GM21390 (cell line): ENCODE results near the gene ARHGEF5.

Experiments
- ATAC-seq: cut with Tn5 transposase; IDR thresholded peaks from one replicate; pipeline ENCODE4 v1.9.1; 2021; ENCODE audit not compliant: unreplicated experiment

The ARHGEF5 gene

GRCh38 chr7:144379776-144380384 is 24.7 kb downstream of the ARHGEF5 start:
- ATAC-seq: no peak

GRCh38 chr7:144384071-144384470 is 28.9 kb downstream of the ARHGEF5 start:
- no peak for ATAC-seq

GRCh38 chr7:144384555-144385245 is 29.5 kb downstream of the ARHGEF5 start:
- no peak for ATAC-seq

- no peak for ATAC-seq
Observed at GRCh38 chr7:144386741-144387140, 31.5 kb downstream of the ARHGEF5 start.

GRCh38 chr7:144388950-144389349 is 33.7 kb downstream of the ARHGEF5 start:
- ATAC-seq: no peak

GRCh38 chr7:144390481-144390880 is 35.3 kb downstream of the ARHGEF5 start:
- ATAC-seq: no peak

- no peak for ATAC-seq
Observed at GRCh38 chr7:144391014-144391413, 35.8 kb downstream of the ARHGEF5 start.

- peak; percentile 77 for ATAC-seq
Observed at GRCh38 chr7:144391823-144392255, 36.6 kb downstream of the ARHGEF5 start.

GRCh38 chr7:144397086-144397485 is 41.9 kb downstream of the ARHGEF5 start:
- ATAC-seq: no peak

- ATAC-seq: no peak
Observed at GRCh38 chr7:144398291-144398690, 43.1 kb downstream of the ARHGEF5 start.

- no peak for ATAC-seq
Observed at GRCh38 chr7:144398911-144399310, 43.7 kb downstream of the ARHGEF5 start.

GRCh38 chr7:144399946-144400345 is 44.7 kb downstream of the ARHGEF5 start:
- ATAC-seq: no peak

GRCh38 chr7:144401490-144401889 is 46.3 kb downstream of the ARHGEF5 start:
- no peak for ATAC-seq

- no peak for ATAC-seq
Observed at GRCh38 chr7:144403102-144403501, 47.9 kb downstream of the ARHGEF5 start.

- ATAC-seq: no peak
Observed at GRCh38 chr7:144403649-144404061, 48.5 kb downstream of the ARHGEF5 start, which contains the start of gene NOBOX. Gene NOBOX (minus strand): TSS chr7:144403693.

GRCh38 chr7:144404946-144405345 is 49.7 kb downstream of the ARHGEF5 start:
- no peak for ATAC-seq

- ATAC-seq: no peak
Observed at GRCh38 chr7:144407266-144407931, 52.2 kb downstream of the ARHGEF5 start.

- no peak for ATAC-seq
Observed at GRCh38 chr7:144408121-144408520, 52.9 kb downstream of the ARHGEF5 start.

GRCh38 chr7:144410441-144410840 is 55.2 kb downstream of the ARHGEF5 start:
- no peak for ATAC-seq

- no peak for ATAC-seq
Observed at GRCh38 chr7:144414815-144415214, 59.6 kb downstream of the ARHGEF5 start.

GRCh38 chr7:144415858-144416257 is 60.7 kb downstream of the ARHGEF5 start:
- ATAC-seq: no peak

GRCh38 chr7:144416341-144416740 is 61.1 kb downstream of the ARHGEF5 start:
- no peak for ATAC-seq
